Measurements from ENCODE around the gene NEDD4L. TPM values are rescaled to one million over a fixed set of nuclear protein-coding genes. Genes with fewer than 3 reads are reported as not detected.

The NEDD4L gene
- total RNA-seq, 6 experiments from 2014 or later, result 11.2 to 28.1 (median 15.7) TPM

- no peak for TF ChIP-seq CTCF (IDR thresholded peaks at IDR 0.05)
- H3K9me3 Mint-ChIP-seq, result no peaks in the 10 kb centered on the region
- no peaks in the 10 kb centered on the region for H3K4me1 Mint-ChIP-seq (ENCODE audit: low read depth)
- peaks cover 14% of the 10 kb centered on the region; the same call in 1 of the 2 replicates for H3K27me3 Mint-ChIP-seq (ENCODE audit: insufficient read depth)
- H3K27ac Mint-ChIP-seq, result no peak overlapping the region
- no peak for DNase-seq
- H3K4me3 Mint-ChIP-seq, result no peak overlapping the region
- no peaks in the 10 kb centered on the region for H3K36me3 Mint-ChIP-seq (ENCODE audit: low read depth)
Measured at GRCh38 chr18:58408665-58409064, 364.6 kb downstream of the NEDD4L start.

GRCh38 chr18:58409802-58410445, 365.9 kb downstream of the NEDD4L start:
- no peak for TF ChIP-seq CTCF (IDR thresholded peaks at IDR 0.05)
- H3K36me3 Mint-ChIP-seq (ENCODE audit: low read depth), result no peaks in the 10 kb centered on the region
- no peak overlapping the region for H3K4me3 Mint-ChIP-seq
- H3K4me1 Mint-ChIP-seq (ENCODE audit: low read depth), result no peaks in the 10 kb centered on the region
- no peak overlapping the region for H3K27ac Mint-ChIP-seq
- H3K9me3 Mint-ChIP-seq, result no peaks in the 10 kb centered on the region
- DNase-seq, result no peak
- peaks cover 23% of the 10 kb centered on the region for H3K27me3 Mint-ChIP-seq (ENCODE audit: insufficient read depth)

GRCh38 chr18:58411323-58411722, 367.3 kb downstream of the NEDD4L start:
- Mint-ChIP-seq H3K4me3 (no peak overlapping the region), H3K27me3 (ENCODE audit: insufficient read depth) (peaks cover 33% of the 10 kb centered on the region), H3K9me3 (no peaks in the 10 kb centered on the region), H3K36me3 (ENCODE audit: low read depth) (no peaks in the 10 kb centered on the region), H3K27ac (no peak overlapping the region), H3K4me1 (ENCODE audit: low read depth) (peaks cover 1% of the 10 kb centered on the region)
- TF ChIP-seq CTCF (IDR thresholded peaks at IDR 0.05), result no peak
- DNase-seq, result no peak

GRCh38 chr18:58412844-58413666, 369.0 kb downstream of the NEDD4L start:
- H3K36me3 Mint-ChIP-seq (ENCODE audit: low read depth), result no peaks in the 10 kb centered on the region
- no peaks in the 10 kb centered on the region for H3K9me3 Mint-ChIP-seq
- H3K27ac Mint-ChIP-seq, result no peak overlapping the region
- TF ChIP-seq CTCF (IDR thresholded peaks at IDR 0.05), result no peak
- DNase-seq, result no peak
- H3K4me3 Mint-ChIP-seq, result no peak overlapping the region
- peaks cover 17% of the 10 kb centered on the region for H3K4me1 Mint-ChIP-seq (ENCODE audit: low read depth)
- H3K27me3 Mint-ChIP-seq (ENCODE audit: insufficient read depth), result peaks cover 46% of the 10 kb centered on the region

GRCh38 chr18:58413667-58414628, 369.9 kb downstream of the NEDD4L start:
- peaks cover 19% of the 10 kb centered on the region for H3K4me1 Mint-ChIP-seq (ENCODE audit: low read depth)
- H3K36me3 Mint-ChIP-seq (ENCODE audit: low read depth), result no peaks in the 10 kb centered on the region
- no peak for TF ChIP-seq CTCF (IDR thresholded peaks at IDR 0.05)
- H3K27me3 Mint-ChIP-seq (ENCODE audit: insufficient read depth), result peaks cover 48% of the 10 kb centered on the region
- H3K27ac Mint-ChIP-seq, result no peak overlapping the region
- H3K9me3 Mint-ChIP-seq, result no peaks in the 10 kb centered on the region
- H3K4me3 Mint-ChIP-seq, result no peak overlapping the region
- no peak for DNase-seq
